GM10847 (cell line): ENCODE data around the gene TMEM63C.

Experiments
- POLR2A ChIP-seq: IDR thresholded peaks from 2 replicates; pipeline ENCODE4 v1.6.1; 2011; ENCODE audit not compliant: insufficient read length; ENCODE audit errors: extremely low read depth

The TMEM63C gene

GRCh38 chr14:77267937-77268699 is 86.5 kb downstream of the TMEM63C start:
- TF ChIP-seq POLR2A = no peak

- TF ChIP-seq POLR2A = no peak
Observed at GRCh38 chr14:77268989-77269600, 87.5 kb downstream of the TMEM63C start.

DNA sequence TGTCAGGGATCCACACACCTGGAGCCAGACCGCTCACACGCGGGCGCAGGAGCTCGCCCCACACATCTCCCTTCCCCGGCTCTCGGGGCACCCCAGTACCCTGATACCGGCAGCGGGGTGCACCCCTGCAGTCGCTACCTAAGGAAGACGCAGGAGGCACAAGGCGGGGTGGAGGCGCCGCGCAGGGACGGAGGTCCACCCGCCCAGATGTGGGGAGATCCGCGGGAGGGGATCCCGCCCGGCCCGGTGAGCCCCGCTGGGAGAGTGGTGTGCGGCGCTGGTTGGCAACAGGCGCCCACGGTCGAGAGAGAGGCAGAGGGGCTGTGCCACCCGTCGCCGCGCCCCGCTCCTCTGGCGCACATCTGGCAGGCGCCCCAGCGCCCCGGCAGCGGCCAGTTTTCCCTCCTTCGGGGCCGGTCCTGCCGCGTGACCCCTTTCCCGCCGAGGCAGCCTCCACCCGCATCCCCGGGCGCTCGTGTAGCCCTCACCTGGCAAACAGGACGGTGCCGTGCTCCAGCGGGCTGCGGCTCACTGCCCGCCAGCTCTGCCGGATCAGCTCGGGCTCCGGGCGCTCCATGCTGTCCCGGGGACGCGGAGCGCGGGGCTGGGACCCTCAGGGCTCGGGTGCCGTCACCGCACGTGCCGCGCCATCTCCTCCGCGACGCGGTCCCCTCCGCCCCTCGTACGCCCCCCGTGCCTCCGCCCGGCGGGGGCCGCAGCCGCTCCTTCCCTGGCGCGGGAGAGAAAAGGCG is 88.9 kb downstream of the TMEM63C start:
- no peak for TF ChIP-seq POLR2A

GRCh38 chr14:77271113-77271710 is 89.6 kb downstream of the TMEM63C start, which contains the start of gene NGB:
Gene NGB (minus strand): TSS chr14:77271206. CDS start chr14:77270937, 269 bp downstream.
- TF ChIP-seq POLR2A = no peak

DNA sequence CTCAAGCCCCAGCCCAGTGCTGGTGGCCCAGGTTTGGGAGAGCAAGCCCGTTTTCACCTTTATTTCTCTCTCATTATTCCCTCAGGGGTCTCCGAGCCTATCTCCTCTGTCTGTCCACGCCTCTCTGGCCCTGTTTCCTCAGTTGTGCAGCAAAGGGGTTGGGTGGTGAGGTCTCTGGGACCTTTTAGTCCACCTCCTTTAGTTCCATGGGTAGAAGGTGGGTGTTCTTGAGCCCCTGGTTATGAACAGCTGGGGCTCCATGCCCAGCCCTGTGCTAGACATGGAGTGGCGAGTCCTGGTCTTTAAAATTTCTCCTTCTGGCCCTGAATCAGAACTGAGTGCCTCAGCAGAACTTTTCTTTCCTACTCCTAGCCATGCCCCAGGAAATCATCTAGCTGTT is 90.7 kb downstream of the TMEM63C start:
- no peak for TF ChIP-seq POLR2A

DNA sequence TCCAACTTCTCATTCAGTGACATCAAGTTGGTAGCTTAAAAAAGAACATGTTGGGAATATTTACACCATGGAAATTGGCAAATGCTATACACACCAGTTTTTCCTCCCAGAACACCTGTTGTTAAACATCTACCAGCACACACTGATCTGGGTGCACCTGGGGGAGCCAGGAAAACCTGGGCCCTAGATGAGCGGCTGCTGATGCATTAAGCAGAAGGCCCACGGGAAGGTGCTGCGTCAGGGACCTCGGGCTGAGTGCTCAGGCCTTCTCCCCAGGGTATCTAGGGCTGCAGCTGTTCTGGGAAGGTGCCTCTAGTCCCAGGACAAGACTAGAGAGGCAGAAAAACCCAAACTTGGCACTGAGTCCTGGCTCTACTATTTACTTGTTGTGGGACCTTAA is 92.2 kb downstream of the TMEM63C start:
- no peak for TF ChIP-seq POLR2A

DNA sequence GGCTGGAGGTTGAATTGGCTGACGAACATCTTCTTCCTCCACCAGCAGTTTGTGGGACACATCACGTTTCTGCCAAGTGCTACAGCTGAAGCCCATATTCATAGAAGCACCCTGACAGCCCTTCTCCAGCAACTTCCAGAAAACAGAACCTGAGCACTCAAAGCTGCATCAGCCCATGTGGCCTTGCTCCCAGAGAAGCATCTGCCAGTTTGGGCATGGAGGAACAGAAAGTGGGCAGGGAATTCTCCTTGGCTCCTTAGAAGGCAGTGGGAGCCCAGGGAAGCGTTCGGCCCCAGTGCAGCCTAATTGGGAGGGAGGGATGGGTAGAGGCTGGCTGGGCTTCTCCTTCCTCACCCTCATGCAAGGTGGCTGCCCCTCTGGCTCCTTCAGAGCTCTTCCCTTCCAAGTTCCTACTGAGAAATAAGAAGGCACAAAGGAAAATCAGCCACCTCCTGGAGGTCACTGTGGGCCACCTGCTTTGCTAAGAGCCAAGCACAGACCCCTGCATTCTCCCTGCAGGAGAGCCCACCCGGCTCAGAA is 93.5 kb downstream of the TMEM63C start:
- no peak for TF ChIP-seq POLR2A

- no peak for TF ChIP-seq POLR2A
Observed at GRCh38 chr14:77275601-77276017, 94.0 kb downstream of the TMEM63C start.

DNA sequence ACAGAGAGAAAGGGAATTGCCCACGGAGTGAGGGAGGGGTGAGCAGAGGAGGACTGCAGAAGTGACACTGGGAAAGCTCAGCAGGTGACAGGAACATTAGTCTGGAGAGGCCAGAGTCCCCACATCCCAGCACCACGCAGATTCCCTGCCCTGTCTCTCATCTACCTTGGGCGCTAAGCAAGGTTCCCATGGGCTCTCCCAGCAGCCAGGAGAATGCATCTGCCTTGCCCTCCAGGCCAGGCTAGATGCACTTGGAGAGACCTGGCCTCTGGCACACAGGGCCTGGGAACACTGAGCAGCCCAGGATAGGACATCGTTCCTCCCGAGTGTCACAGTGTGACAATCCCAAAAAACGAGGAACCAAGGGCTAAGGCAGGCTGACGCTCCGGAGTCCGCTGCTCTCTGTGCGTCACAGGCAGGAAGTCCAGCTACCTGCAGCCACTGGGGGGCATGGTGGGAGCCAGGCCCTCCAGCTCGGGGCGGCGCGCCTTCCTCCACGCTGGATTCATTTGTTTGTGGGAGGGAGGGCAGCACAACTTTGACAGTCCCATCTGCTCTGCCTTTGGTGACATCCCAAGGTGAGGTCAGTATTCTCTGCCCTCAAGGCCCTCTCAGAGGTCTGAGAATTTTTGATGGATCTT is 94.8 kb downstream of the TMEM63C start:
- no peak for TF ChIP-seq POLR2A

DNA sequence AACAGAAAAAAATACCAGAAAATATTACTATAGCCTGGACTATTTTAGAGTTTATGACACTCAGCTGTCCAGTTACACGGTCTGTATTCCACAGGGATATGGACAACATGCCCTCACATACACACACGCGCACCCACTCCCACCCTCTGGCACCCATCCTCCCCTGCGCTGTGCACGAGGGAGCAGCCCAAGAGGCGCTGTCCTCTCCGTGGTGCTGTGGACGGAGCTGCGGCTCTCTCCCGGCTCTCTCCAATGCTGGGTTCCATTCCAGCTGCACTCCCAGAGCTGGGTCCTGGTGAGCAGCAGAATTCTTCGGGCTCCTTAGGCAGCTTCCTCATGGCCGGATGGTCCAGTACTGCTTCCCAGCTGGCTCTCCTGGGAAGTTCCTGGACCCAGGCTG is 95.4 kb downstream of the TMEM63C start:
- TF ChIP-seq POLR2A = no peak

- no peak for TF ChIP-seq POLR2A
Observed at GRCh38 chr14:77278461-77279230, 97.0 kb downstream of the TMEM63C start.

DNA sequence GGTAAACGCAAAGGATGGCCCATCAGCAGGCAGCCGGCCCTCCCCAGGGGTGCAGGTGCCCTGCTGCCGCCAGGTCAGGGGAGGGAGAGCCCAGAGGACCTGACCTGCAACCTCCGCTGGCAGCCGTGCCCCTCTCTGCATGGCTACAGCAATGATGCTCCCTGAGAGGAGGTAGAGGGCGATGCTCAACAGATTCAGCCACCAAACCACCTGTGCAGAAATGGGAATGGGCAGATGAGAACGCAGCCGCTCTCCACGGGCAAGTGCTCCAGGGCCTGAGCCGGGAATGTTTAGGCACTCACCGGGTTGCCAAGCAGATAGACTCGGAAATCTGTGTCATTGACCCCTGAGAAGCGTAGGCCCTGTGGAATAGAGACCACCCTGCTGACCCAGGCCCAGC is 98.1 kb downstream of the TMEM63C start:
- no peak for TF ChIP-seq POLR2A

DNA sequence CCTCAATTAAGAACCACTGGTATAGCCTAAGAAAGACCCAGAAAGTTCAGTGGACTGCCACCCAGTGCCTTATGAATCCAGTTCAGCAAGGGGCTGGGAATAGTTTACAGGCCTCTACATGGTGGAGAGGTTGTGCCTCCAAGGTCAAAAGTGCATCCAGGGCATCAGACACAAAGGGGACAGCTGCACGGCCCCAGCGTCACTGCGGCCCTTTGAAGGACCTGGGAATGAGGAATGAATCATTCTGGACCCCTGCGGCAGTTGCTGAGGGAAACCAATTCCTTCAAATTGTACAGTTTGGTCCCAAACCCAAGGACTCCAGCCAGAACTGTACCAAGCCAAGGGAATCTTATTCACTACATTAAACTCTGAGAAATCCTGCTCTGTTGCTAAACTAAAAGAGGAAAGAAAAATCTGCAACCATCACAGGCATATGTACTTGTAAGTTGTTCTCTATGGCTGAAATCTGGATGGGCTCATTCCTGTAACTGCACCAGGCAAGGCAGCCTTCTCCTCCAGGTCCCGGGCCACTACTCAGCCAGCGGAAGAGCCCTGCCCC is 100.3 kb downstream of the TMEM63C start:
- TF ChIP-seq POLR2A = no peak

GRCh38 chr14:77284066-77284465 is 102.5 kb downstream of the TMEM63C start:
- no peak for TF ChIP-seq POLR2A
